MCF 10A (cell line): ENCODE results near the gene YIPF4. TPM values are rescaled to one million over a fixed set of nuclear protein-coding genes. Genes with fewer than 3 reads are reported as not detected.
A peak's percentile ranks its signal among the peaks of the same experiment; 100 is the strongest.
"Not testable (repeated sequence)": the region's sequence is repeated elsewhere in the genome, so short reads cannot be mapped to it uniquely, and the experiment has no call there.

Experiments used
- BruUV-seq: library from RNA; stranded (reverse); fragments of 400-500 nt; replicated peaks from 2 replicates; lab custom pipeline; 2021; lab: Mats Ljungman, UMichigan
- CTCF ChIA-PET: fragments of 300-600 bp; sonication (Branson Sonifier 250); formaldehyde crosslinking; extraction: SDS; loops from one replicate; lab custom pipeline; 2021; ENCODE audit warnings: antibody characterized with exemption, inconsistent platforms; lab: Yijun Ruan, JAX
- POLR2A ChIA-PET: fragments of 300-600, 350-650 bp; sonication (Branson Sonifier 250); formaldehyde crosslinking; extraction: SDS; loops from one replicate; lab custom pipeline; 2020; ENCODE audit warnings: antibody characterized with exemption, inconsistent platforms; lab: Yijun Ruan, JAX
- DNase-seq: peaks from one replicate; pipeline ENCODE4 v3.0.0-alpha.2; 2018; ENCODE audit not compliant: unreplicated experiment
- H3K27ac Mint-ChIP-seq: one replicate; pipeline ENCODE4 v1.8.0; 2022; ENCODE audit warnings: mild to moderate bottlenecking, low read depth, mixed read lengths; ENCODE audit not compliant: unreplicated experiment
- H3K27me3 Mint-ChIP-seq: one replicate; pipeline ENCODE4 v1.8.0; 2022; ENCODE audit warnings: mixed read lengths; ENCODE audit not compliant: insufficient read depth, unreplicated experiment
- H3K36me3 Mint-ChIP-seq: one replicate; pipeline ENCODE4 v1.8.0; 2022; ENCODE audit warnings: mild to moderate bottlenecking, moderate library complexity, mixed read lengths; ENCODE audit not compliant: insufficient read depth, unreplicated experiment
- H3K4me1 Mint-ChIP-seq: one replicate; pipeline ENCODE4 v1.8.0; 2022; ENCODE audit warnings: mixed read lengths; ENCODE audit not compliant: insufficient read depth, unreplicated experiment
- H3K4me3 Mint-ChIP-seq: one replicate; pipeline ENCODE4 v1.8.0; 2022; ENCODE audit warnings: mild to moderate bottlenecking, moderate library complexity, mixed read lengths; ENCODE audit not compliant: unreplicated experiment
- H3K9me3 Mint-ChIP-seq: one replicate; pipeline ENCODE4 v1.8.0; 2022; ENCODE audit warnings: mixed read lengths; ENCODE audit not compliant: unreplicated experiment
- CTCF ChIP-seq: fragments of 200-600 bp; IDR thresholded peaks from one replicate; pipeline ENCODE4 v1.8.0; 2022; ENCODE audit warnings: antibody characterized with exemption, mild to moderate bottlenecking; ENCODE audit not compliant: unreplicated experiment
- intact Hi-C: fragments of 100-400 bp; cut with micrococcal nuclease; formaldehyde crosslinking; loops from 2 replicates; pipeline ENCODE4 v1.14.1; 2022
- total RNA-seq: library from RNA; stranded (reverse); gene quantifications from 2 replicates; pipeline ENCODE4 v1.2.3, GENCODE V29; 2022

Gene YIPF4
- total RNA-seq, 1 experiment from 2014 or later = 67.6 TPM

DNA sequence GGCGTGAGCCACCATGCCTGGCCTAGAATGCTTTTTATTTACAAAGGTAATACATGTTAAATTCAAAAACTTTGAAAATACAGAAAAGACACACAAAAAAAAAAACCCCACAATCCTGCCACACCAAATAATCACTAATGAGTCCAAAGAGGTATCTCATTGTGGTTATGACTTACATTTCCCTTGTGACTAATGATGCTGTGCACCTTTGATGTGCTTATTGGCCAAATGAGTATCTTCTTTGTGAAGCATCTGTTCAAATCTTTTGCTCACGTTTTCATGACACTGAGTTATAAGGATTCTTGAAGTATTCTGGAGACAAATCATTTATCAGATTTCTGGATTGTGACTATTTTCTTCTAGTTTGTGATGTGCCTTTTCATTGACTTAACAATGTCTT, 6.6 kb upstream of the YIPF4 start:
- no peaks in the 10 kb centered on the region for H3K9me3 Mint-ChIP-seq
- H3K36me3 Mint-ChIP-seq = no peaks in the 10 kb centered on the region
- CTCF ChIA-PET = no interaction called here
- intact Hi-C loops = no loop called here
- H3K4me3 Mint-ChIP-seq = no peak overlapping the region
- no peaks in the 10 kb centered on the region for H3K4me1 Mint-ChIP-seq
- POLR2A ChIA-PET = no interaction called here
- no peak for TF ChIP-seq CTCF
- H3K27ac Mint-ChIP-seq = no peak overlapping the region
- DNase-seq = no peak
- H3K27me3 Mint-ChIP-seq = no peaks in the 10 kb centered on the region
- BruUV-seq = no TSS peak

- intact Hi-C loops = no loop called here
- CTCF ChIA-PET = no interaction called here
These were observed 5.4 kb upstream of the YIPF4 start for GRCh38 chr2:32272279-32272678.

DNA sequence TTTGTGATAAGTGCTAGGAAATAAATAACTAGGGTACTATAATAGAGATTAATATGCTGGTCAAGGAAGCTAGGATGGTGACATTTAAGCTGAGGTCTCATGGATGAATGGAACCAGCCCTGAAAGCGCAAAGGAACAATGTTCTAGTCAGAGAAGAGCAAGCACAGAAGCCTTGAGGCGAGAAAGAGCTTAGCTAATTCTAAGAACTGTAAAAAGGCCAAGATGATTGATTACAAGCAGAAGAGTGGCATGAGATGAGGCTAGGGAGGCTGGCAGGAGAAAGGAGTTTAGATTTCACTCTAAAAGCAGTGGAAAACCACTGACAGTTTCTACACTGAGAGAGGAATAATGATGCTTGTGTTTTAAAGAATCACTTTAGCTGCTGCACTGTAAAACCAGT, 3.4 kb upstream of the YIPF4 start:
- H3K27ac Mint-ChIP-seq = no peak overlapping the region
- POLR2A ChIA-PET = no interaction called here
- no peak for TF ChIP-seq CTCF
- H3K4me1 Mint-ChIP-seq = no peaks in the 10 kb centered on the region
- no TSS peak for BruUV-seq
- CTCF ChIA-PET = interaction anchor here (0.7 kb wide), 1 partner anchor 16 kb away, joined by 4 read pairs; no protein-coding TSS in a partner anchor
- H3K4me3 Mint-ChIP-seq = no peak overlapping the region
- H3K9me3 Mint-ChIP-seq = no peaks in the 10 kb centered on the region
- intact Hi-C loops = no loop called here
- H3K27me3 Mint-ChIP-seq = no peaks in the 10 kb centered on the region
- DNase-seq = no peak
- no peaks in the 10 kb centered on the region for H3K36me3 Mint-ChIP-seq

More at GRCh38 chr2:32272279-32272678, 5.4 kb upstream of the YIPF4 start:
- Mint-ChIP-seq H3K4me1 (no peaks in the 10 kb centered on the region), H3K27me3 (no peaks in the 10 kb centered on the region), H3K36me3 (no peaks in the 10 kb centered on the region), H3K27ac (no peak overlapping the region), H3K4me3 (no peak overlapping the region), H3K9me3 (no peaks in the 10 kb centered on the region)
- no peak for DNase-seq
- BruUV-seq = no TSS peak
- TF ChIP-seq CTCF = no peak
- POLR2A ChIA-PET = no interaction called here

GRCh38 chr2:32275790-32276189, 1.9 kb upstream of the YIPF4 start:
- intact Hi-C loops, POLR2A ChIA-PET, H3K9me3 Mint-ChIP-seq, BruUV-seq, CTCF ChIA-PET, H3K27ac Mint-ChIP-seq, H3K4me1 Mint-ChIP-seq, H3K27me3 Mint-ChIP-seq, H3K4me3 Mint-ChIP-seq, DNase-seq: not testable (repeated sequence)
- H3K36me3 Mint-ChIP-seq = peaks cover 13% of the 10 kb centered on the region

GRCh38 chr2:32277363-32277673, 386 bp upstream of the YIPF4 start:
- BruUV-seq = TSS peak; percentile 93
- H3K27me3 Mint-ChIP-seq = no peaks in the 10 kb centered on the region
- CTCF ChIA-PET = interaction anchor here (0.6 kb wide), 1 partner anchor 390 kb away, joined by 3 read pairs; no protein-coding TSS in a partner anchor
- peak overlapping the region; percentile 99 for H3K27ac Mint-ChIP-seq
- DNase-seq = no peak
- H3K9me3 Mint-ChIP-seq = no peaks in the 10 kb centered on the region
- H3K4me3 Mint-ChIP-seq = peak overlapping the region; percentile 89
- POLR2A ChIA-PET = interaction anchor here (0.7 to 2.3 kb wide), 7 partner anchors 23 to 266 kb away, joined by 3 to 14 read pairs (median 4); partner anchors contain the start of genes MEMO1 and SLC30A6
- intact Hi-C loops = no loop called here
- peaks cover 28% of the 10 kb centered on the region for H3K36me3 Mint-ChIP-seq
- no peak for TF ChIP-seq CTCF
- no peaks in the 10 kb centered on the region for H3K4me1 Mint-ChIP-seq
